Stimulated activated CD4-positive, alpha-beta T cell treated with anti-CD3 and anti-CD28 coated beads, Interleukin-15, amount 100 ng/mL, for 48 hours (primary cell): ENCODE results near the gene ADK.
"Not testable (repeated sequence)": the region's sequence is repeated elsewhere in the genome, so short reads cannot be mapped to it uniquely, and the experiment has no call there.

ENCODE experiments used
- DNase-seq, 2 donors: peaks; one replicate each; pipeline ENCODE4 v3.0.0-alpha.2; 2020; ENCODE audit warnings: low read depth in 2 of 2

The ADK gene

DNA sequence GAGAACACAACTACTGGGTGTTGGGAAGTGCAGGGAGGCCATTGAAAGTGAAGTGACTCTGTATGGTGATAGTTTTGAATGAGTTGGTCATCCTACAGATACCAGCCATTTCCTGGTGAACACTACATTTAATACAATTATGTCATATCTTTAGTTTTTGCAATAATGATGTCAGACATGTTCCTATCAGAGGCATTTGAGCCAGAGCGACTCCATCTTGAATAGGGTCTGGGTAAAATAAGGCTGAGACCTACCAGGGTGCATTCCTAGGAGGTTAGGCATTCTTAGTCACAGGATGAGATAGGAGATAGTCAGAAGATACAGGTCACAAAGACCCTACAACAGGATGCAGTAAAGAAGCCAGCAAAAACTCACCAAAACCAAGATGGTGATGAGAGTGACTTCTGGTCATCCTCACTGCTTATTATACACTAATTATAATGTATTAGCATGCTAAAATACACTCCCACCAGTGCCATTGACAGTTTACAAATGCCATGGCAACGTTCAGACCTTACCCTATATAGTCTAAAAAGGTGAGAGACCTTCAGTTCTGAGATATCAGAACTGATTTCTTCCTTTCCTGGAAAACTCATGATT lies 28.2 kb downstream of the ADK start:
- DNase-seq: no peak

DNA sequence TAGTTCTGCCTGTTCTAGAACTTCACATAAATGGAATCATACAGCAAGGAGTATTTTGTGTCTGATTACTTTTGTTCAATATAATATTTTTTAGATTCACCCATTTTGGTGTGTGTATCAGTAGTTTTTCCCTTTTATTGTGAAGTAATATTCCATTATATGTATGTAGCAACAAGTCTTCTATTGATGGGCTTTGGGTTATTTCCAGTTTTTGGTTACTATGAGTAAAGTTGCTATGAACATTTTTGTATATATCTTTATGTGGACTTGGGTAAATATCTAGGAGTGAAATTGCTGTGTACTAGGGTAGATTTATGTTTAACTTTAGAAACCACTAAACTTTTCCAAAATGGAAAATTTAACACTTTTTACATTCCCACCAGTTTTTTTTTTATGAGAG lies 35.7 kb downstream of the ADK start:
- DNase-seq: no peak

DNA sequence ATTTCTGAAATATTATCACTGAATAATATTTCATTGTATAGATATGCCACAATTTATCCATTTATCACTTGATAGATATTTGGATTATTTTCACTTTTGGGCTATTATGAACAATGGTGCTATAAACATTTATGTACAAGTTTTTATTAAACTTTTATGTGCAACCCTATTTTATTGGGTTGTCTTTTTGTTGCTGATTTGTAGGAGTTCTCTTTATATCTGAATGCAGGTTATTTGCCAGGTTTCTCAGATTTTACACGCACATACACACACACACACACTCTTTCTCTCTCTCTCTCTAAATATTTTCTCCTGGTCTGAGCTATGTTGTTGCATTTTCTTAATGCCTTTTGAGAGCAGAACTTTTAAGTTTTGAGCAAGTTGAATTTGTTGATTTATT lies 36.2 kb downstream of the ADK start:
- no peak for DNase-seq

DNA sequence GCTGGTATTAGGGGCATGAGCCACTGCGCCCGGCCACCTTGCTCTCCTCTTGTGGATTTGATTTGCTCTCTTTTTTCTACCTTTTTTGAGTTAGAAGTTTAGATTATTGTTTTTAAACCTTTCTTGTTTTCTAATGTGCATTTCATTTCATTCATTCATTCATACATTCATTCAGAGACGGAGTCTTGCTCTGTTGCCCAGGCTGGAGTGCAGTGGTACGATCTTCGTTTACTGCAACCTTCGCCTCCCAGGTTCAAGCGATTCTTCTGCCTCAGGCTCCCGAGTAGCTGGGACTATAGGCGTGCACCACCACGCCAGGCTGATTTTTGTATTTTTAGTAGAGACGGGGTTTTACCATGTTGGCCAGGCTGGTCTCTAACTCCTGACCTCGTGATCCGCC lies 37.6 kb downstream of the ADK start:
- not testable (repeated sequence) for DNase-seq

DNA sequence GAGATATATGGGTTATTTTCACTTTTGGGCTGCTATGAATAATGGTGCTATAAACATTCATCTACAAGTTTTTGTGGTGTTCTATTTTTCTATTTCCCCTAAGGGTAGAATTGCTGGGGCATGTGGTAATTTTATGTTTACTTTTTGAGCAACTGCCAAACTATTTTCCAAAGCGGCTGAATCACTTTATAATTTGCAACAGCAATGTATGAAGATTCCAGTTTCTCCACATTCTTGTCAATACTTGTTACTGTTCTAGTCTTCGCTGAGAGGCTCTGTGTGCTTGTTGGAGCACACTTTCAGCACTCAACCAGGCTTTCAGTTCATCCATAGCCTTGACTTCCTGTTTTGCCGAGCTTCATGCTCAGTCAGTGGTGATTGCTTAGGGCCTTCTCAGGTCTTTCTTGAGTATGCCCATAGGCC lies 39.0 kb downstream of the ADK start:
- peak in 1 of 2 donors; percentile 9 for DNase-seq

DNA sequence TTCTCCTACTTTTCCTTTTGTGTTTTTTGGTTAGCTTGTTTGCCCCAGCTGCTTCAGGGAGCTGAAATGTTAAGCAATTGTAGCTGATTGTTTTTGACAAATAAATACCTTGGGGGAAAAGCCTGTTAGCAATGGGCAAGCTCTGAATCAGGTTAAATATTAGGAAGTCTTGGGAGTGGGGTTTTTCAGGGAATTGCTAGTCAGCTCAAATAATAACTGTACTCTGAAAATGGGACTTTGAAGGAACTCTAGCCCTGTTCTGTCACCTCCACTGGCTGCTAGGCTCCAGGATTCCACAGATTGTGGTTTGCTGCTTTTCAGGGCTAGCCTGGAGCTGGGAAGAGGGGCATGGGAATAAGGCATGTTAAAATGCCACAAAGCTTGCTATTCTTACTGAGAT lies 39.5 kb downstream of the ADK start:
- DNase-seq: no peak

DNA sequence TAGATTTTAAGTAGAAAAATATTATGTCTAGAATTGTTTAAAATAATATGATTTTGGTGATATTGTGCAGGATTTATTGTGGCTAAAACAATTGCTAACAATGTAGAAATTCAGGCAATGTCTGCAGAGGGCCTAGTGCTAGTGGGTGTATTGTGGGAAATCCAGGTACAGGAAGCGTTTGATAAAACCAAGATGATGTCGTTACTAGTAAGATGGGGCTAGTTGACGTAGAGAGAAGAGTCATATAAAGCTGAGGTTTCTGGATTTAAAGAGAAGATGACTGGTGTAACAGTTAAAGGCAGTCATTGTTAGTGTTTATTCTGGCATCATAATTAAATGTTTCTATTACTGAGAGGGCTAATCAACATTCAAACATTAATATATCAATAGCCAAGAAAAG lies 43.5 kb downstream of the ADK start:
- DNase-seq: no peak

DNA sequence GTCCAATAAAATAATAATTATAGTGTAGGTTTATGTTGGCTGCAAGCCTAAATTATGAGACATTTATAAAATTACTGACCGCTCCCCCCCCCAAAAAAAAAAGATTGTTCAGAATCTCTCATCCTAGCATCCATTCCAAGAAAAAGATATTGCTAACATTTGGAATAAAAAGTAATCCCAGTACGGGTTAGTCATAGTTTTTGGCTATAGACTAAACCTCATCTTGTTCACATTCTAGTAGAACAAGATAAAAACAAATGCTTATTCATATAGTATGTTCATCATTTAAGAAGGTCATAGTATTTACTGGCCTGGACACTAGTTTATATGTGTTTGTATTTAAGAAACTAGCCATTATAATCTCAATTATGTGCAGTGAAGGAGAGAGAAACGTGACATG lies 44.0 kb downstream of the ADK start:
- DNase-seq: no peak

DNA sequence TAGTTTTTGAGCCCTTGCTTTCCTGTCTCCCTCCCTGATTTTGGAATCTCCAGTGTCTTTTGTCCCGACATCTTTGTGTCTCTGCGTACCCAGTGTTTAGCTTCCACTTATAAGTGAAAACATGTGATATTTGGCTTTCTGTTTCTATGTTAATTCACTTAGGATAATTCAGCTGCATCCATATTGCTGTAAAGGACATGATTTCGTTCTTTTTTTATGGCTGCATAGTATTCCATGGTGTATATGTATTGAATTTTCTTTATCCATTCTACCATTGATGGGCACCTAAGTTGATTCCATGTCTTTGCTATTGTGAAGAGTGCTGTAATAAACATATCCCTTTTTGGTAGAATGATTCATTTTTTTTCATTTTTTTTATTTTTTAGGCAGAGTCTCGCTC lies 48.3 kb downstream of the ADK start:
- no peak for DNase-seq

DNA sequence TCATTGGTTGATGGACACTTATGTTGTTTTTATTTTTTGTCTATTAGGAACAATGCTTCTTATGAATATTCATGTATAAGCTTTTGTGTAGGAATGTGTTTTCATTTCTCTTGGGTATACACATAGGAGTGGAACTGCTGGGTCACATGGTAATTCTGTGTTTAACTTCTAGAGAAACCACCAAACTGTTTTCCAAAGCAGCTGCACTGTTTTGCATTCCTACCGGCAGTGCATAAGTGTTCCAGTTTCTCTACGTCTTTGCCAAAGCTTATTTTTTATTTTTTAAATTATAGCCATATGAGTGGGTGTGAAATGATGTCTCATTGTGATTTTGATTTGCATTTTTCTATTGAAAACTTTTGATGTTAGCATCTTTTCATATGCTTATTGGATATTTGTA lies 51.3 kb downstream of the ADK start:
- no peak for DNase-seq

DNA sequence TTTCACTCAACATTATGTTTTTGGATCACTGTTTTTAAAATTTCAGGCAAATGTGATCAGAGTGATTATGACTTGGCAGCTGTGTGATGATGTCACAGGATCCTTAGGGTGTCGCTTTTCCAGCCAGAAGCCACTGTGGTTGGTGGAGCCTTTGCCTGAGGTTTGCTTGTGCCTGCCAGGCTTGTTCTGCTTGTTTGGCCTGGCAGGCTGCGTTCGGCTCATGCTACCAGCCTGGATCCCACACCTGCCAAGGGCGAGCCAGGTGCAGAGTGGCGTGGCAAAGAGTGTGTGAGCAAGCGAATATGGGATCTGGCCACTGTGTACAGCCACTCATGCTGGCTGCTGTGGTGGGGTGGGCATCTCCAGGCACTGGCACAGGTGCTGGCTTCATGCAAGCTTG lies 55.7 kb downstream of the ADK start:
- no peak for DNase-seq

DNA sequence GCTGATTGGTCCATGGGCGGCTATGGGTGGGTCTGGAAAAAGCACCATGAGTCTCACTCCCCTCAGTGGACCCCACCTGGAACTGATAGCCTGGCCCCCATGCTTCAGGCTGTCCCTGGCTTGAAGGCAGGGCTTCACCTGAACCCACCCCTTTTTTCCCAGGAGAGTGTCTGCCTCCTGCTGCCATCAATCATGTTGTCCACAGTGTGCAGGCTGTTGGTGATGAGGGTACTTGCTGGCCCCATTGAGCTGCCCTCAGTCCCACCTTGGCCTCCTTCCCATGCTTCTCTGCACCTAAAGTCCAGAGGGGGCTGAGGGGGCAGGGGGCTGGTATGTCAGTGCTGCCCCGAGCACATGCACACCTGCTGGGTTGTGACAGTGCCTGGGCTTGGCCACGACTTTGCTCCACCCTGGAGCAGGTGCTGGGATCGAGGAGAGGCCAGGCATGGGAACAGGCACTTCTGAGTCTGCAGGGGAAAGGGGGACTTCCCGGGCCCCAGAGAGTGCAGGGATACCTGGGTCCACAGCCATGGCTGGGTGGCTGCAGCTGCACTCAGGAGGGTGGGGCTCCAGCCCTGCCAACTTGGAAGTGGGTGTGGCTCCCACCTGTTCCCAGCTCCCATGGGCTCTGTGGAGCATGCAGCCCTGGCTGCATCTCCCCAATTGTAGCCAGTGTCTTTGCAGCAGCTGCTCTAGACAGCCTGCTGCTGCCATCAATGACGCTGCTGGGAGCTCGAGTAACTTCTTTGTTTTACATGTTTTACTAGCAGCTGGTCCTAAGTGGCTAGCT lies 56.9 kb downstream of the ADK start:
- no peak for DNase-seq

DNA sequence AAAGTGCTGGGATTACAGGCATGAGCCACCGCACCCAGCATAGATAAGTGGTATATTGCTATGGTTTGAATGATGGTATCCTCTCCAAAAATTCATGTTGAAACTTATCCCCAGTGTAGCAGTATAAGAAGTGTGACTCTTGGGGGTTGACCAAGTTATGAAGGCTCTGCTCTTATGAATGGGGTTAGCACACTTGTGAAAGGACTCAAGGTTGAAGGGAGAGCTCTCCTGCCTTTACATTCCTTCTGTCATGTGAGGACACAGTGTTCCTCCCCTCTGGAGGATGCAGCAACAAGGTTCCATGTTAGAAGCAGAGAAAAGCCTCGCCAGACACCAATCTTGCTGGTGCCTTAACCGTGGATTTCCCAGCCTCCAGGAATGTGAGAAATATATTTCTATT lies 58.0 kb downstream of the ADK start:
- no peak for DNase-seq

DNA sequence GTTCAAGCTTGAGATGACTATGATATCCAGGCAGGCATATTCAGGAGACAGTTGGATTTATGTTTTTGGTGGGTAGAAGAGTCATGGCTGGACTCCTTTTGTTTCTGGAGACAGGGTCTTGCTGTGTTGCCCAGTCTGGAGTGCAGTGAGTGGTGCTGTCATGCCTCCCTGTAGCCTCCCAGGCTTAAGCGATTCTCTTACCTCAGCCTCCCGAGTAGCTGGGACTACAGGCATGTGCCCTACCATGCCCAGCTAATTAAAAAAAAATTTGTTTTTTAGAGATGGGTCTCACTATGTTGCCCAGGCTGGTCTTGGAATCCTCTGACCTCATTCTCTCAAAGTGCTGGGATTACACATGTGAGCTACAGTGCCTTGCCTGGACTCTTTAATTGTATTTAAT lies 62.0 kb downstream of the ADK start:
- DNase-seq: no peak

DNA sequence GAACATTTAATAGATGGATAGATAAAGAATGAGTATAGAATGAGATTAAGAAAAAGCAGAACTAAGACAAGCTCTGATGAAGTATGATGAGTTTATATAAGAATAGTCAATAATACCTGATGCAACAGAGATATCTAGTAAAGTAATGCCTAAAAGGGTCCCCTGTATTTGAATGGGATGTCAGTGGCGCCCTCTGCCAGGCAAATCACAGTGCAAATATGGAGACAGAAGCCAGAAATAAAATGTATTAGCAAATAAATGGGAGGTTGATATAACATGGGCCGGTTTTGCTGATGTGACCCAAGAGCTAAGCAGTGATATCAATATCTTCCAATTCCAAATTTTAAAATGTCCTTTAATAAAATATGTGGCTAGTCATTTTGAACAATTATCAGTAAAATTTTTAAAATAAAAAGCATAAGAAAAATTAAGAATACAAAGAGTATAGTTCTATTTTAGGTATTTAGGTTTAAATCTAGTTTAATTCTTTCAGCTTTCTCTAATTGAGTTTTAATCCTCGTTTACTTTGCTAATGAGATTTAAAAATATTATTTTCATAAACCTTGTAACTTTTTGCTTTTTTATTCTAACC lies 62.6 kb downstream of the ADK start:
- DNase-seq: peak in 1 of 2 donors; percentile 14

DNA sequence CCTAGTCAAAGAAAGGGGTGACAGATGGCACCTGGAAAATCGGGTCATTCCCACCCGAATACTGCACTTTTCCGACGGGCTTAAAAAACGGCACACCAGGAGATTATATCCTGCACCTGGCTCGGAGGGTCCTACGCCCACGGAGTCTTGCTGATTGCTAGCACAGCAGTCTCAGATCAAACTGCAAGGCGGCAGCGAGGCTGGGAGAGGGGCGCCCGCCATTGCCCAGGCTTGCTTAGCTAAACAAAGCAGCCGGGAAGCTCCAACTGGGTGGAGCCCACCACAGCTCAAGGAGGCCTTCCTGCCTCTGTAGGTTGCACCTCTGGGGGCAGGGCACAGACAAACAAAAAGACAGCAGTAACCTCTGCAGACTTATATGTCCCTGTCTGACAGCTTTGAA lies 66.1 kb downstream of the ADK start:
- DNase-seq: not testable (repeated sequence)

DNA sequence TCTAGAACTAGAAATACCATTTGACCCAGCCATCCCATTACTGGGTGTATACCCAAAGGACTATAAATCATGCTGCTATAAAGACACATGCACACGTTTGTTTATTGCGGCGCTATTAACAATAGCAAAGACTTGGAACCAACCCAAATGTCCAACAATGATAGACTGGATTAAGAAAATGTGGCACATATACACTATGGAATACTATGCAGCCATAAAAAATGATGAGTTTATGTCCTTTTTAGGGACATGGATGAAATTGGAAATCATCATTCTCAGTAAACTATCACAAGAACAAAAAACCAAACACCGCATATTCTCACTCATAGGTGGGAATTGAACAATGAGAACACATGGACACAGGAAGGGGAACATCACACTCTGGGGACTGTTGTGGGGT lies 71.4 kb downstream of the ADK start:
- DNase-seq: not testable (repeated sequence)

DNA sequence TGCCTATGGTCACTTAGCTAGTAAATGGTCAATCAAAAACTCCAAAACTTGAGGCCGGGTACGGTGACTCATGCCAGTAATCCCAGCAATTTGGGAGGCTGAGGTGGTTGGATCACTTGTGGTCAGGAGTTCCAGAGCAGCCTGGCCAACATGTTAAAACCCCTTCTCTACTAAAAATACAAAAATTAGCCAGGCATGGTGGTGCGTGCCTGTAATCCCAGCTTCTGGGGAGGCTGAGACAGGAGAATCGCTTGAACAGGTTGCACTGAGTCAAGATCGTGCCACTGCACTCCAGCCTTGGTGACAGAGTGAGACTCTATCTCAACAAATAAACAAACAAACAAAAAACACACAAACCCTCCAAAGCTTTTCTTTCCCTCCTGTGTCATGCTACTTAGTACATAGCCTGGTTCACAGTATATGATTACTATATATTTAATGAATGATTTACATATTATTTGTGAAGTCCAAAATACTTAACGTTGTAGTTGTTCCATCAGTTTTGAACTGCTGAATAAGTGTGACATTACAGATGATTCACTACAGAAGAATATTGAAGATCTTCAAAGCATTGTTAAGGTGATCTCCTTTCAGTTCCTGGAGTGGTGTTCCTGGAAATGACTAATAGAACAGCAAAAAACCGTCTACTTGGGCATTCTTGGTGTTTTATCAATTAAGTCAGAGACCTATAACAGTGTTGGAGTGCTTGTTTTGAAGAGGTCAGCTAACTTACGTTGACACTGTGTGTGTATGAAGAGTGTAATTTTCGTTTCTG lies 72.9 kb downstream of the ADK start:
- DNase-seq: no peak

DNA sequence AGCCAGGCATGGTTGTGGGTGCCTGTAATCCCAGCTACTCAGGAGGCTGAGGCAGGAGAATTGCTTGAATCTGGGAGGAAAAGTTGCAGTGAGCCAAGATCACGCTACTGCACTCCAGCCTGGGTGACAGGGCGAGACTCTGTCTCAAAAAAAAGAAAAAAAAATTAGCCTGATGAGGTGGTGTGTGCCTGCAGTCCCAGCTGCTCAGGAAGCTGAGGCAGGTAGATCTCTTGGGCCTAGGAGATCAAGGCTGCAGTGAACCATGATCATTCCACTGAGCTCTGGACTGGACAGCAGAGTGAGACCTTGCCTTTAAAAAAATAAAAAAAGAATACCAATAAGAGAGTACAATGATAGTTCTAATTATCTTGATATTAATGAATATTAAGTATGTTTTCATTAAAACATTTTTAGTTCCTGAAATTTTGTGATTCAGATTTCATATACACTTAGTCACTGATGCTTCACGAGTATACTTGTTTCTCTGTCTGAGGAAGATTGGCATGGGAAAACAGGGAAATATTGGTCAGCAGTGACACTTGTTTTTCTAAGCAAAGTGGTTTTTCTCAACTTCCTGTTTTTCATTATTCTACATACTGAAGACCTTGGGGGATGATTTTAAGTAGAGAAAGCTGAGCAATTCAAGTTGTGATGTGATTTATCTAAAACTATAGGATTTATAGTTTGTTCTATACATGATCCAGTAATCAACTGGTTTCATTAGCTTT lies 76.8 kb downstream of the ADK start:
- DNase-seq: no peak

DNA sequence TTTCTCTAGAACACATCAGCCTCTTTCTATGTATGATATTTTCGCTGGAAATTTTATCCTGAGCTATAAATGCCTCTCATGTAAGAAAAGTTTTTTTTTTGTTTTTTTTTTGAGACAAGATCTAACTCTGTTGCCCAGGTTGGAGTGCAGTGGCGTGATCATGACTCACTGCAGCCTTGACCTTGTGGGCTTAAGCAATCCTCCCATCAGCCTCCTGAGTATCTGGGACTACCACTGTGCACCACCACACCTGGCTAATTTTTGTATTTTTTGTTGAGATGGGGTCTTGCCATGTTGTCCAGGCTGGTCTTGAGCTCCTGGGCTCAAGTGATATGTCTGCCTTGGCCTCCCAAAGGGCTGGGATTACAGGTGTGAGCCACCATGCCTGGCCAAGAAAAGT lies 80.4 kb downstream of the ADK start:
- DNase-seq: no peak

DNA sequence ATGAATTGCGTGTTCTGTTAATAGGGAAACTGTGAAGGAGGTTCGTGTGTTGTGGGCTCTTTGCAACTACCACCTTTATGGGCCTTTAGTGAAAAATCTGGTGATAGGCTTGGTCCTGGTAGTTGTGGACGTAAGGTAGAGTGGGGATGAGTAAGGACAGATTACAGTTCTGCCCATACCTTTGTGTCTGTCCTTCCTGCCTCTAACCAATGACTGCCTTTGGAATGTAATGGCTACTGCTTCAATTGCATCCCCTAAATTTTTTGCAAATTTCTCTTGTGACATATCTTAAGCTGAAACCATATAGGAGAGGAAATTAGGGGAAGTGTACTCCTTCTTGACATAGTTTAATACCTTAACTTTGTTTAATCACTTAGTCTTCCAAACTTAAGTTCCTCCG lies 82.3 kb downstream of the ADK start:
- no peak for DNase-seq

DNA sequence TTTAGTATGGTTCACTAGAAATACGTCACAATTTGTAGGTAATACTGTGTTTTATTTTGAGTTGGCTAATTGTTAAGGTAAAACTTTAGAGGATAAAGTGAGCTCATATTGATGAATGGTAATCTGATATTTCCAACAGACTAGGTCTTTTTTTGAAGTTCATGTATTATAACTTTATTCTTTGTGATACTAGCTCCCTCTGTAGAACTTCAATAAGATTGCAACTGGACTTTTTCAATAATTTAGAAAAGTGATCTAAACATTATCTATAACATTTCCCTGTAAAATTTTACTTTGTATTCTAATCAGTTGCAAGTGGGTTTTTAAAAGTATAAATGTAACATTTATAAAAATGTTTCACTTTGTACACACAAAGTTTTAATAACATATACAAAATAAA lies 83.5 kb downstream of the ADK start:
- no peak for DNase-seq
